ENCODE data around the gene GDPD5. TPM values are rescaled to one million over a fixed set of nuclear protein-coding genes. Genes with fewer than 3 reads are reported as not detected.

GDPD5 gene
- total and polyA plus RNA-seq, 9 of the 15 experiments (the other 6 are each of a cell fraction or from before 2014, with no cell fraction given) = 0.32 to 27.3 (median 8.0) TPM

DNA sequence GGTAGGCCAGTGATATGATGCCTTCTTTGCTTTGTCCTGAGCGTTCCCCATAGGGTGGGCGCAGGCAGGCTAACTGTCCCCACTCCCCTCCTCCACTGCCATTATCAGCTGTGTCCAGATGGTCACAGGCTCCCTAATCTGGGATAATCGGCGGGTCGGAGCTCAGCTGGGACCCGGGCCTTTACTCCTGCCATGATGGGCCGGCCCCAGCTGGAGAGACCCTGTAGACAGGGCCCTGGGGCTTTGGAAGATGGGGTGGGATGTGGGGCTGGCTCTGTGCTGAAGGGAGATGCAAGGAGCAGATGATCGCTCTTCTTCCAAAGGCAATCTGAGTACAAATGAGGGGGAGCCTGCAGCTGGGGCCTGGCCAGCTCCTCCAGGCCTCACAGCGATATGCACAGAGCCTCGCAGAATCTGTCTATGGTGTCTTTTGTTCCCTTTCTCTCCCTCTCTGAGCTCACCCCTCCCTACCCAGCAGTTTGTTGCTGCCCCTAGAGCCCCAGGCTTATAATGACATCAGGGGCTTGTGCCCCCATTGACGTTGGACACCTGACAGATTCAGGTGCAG, 104.6 kb downstream of the GDPD5 start (continued):
- TF ChIP-seq ETV1 (tag; conservative IDR thresholded peaks at IDR 0.05; ENCODE audit: low read depth) (no peak), IRF2 (CRISPR knock-in tag; IDR thresholded peaks at IDR 0.05) (no peak), SMARCE1 (IDR thresholded peaks at IDR 0.05) (0 out of 2 replicates have a peak, but pooled peaks have one; percentile 47), HDAC1 (IDR thresholded peaks at IDR 0.05) (no peak), PHTF2 (CRISPR knock-in tag; IDR thresholded peaks at IDR 0.05) (no peak), NR4A1 (CRISPR knock-in tag; IDR thresholded peaks at IDR 0.05) (no peak), NR4A1 (tag; IDR thresholded peaks at IDR 0.05) (no peak), KDM1A (IDR thresholded peaks at IDR 0.05) (peak in 1 of 2 experiments; percentile 28; a peak in 1 of 4 replicates), BRF1 (IDR thresholded peaks at IDR 0.05; ENCODE audit: borderline replicate concordance, extremely low read depth, insufficient read length) (no peak), ZFX (CRISPR knock-in tag; IDR thresholded peaks at IDR 0.05) (peak; percentile 50), ZFP1 (CRISPR knock-in tag; IDR thresholded peaks at IDR 0.05) (no peak), MTA1 (IDR thresholded peaks at IDR 0.05; ENCODE audit: borderline replicate concordance) (no peak), NEUROD1 (IDR thresholded peaks at IDR 0.05; ENCODE audit: borderline replicate concordance, low read depth, low read length, partially characterized antibody) (no peak), ATF7 (IDR thresholded peaks at IDR 0.05) (0 out of 2 replicates have a peak, but pooled peaks have one; percentile 19), GATAD2B (IDR thresholded peaks at IDR 0.05; ENCODE audit: borderline replicate concordance) (no peak; the same call in 1 of the 2 replicates), ZNF253 (CRISPR knock-in tag; conservative IDR thresholded peaks at IDR 0.05) (no peak), MEF2D (tag; conservative IDR thresholded peaks at IDR 0.05; ENCODE audit: low read depth) (no peak), FOXK1 (CRISPR knock-in tag; IDR thresholded peaks at IDR 0.05; ENCODE audit: borderline replicate concordance) (no peak), ZNF436 (CRISPR knock-in tag; IDR thresholded peaks at IDR 0.05) (no peak), POU5F1 (IDR thresholded peaks at IDR 0.05; ENCODE audit: borderline replicate concordance, low read depth, low read length, partially characterized antibody) (no peak), MAFG (tag; conservative IDR thresholded peaks at IDR 0.05) (no peak)
- TF ChIP-seq, protein P1, sequence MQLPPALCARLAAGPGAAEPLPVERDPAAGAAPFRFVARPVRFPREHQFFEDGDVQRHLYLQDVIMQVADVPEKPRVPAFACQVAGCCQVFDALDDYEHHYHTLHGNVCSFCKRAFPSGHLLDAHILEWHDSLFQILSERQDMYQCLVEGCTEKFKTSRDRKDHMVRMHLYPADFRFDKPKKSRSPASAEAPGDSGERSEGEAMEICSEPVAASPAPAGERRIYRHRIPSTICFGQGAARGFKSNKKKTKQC (CRISPR knock-in tag; IDR thresholded peaks at IDR 0.05) = 0 out of 2 replicates have a peak, but pooled peaks have one; percentile 12
- TF ChIP-seq, protein P2, sequence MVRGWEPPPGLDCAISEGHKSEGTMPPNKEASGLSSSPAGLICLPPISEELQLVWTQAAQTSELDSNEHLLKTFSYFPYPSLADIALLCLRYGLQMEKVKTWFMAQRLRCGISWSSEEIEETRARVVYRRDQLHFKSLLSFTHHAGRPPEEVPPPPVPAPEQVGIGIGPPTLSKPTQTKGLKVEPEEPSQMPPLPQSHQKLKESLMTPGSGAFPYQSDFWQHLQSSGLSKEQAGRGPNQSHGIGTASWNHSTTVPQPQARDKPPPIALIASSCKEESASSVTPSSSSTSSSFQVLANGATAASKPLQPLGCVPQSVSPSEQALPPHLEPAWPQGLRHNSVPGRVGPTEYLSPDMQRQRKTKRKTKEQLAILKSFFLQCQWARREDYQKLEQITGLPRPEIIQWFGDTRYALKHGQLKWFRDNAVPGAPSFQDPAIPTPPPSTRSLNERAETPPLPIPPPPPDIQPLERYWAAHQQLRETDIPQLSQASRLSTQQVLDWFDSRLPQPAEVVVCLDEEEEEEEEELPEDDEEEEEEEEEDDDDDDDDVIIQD (CRISPR knock-in tag; IDR thresholded peaks at IDR 0.05) = no peak
- TF ChIP-seq, protein P3, sequence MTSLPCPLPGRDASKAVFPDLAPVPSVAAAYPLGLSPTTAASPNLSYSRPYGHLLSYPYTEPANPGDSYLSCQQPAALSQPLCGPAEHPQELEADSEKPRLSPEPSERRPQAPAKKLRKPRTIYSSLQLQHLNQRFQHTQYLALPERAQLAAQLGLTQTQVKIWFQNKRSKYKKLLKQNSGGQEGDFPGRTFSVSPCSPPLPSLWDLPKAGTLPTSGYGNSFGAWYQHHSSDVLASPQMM (CRISPR knock-in tag; IDR thresholded peaks at IDR 0.05) = no peak
